Measurements from ENCODE around the gene TTC12. TPM values are rescaled to one million over a fixed set of nuclear protein-coding genes. Genes with fewer than 3 reads are reported as not detected.

TTC12 gene
- polyA plus RNA-seq, 1 donor from 2014 or later = 9.8 TPM

DNA sequence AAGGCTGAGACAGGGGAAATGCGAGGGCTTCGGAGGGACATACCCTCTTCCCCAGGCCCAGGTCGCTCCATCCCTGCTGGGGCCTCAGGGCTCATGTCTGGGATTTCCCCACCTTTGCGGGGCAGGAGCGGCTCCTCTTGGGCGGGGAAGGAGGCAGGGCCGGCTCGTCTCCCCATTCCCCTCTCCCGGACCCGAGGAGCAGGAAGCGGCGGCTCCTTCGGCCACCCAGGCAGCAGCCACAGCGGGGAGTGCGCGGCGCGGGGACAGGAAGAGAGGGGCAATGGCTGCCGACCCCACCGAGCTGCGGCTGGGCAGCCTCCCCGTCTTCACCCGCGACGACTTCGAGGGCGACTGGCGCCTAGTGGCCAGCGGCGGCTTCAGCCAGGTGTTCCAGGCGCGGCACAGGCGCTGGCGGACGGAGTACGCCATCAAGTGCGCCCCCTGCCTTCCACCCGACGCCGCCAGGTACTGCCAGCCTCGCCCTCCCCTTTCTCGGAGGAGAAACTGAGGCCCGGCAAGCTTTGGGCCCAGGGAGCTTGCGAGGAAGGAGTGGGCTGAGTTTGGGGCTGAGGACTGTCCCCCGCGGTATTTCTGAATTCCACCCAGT lies 73.3 kb downstream of the TTC12 start, which contains the start of gene ANKK1:
ANKK1 (plus strand) TSS at position 175 of the 607 bp plus-strand sequence; CDS start at position 281, 106 bp downstream.
- peaks cover 3% of the 10 kb centered on the region for H3K36me3 Mint-ChIP-seq
- H3K9me3 Mint-ChIP-seq = no peaks in the 10 kb centered on the region
- H3K4me3 Mint-ChIP-seq = no peak within 1 kb of the TSS
- H3K4me1 Mint-ChIP-seq = peaks cover 0 to 1% (median 0%) of the 10 kb centered on the region in 3 donors
- H3K27me3 Mint-ChIP-seq = peaks cover 9% of the 10 kb centered on the region
- H3K27ac Mint-ChIP-seq = no peak within 1 kb of the TSS

DNA sequence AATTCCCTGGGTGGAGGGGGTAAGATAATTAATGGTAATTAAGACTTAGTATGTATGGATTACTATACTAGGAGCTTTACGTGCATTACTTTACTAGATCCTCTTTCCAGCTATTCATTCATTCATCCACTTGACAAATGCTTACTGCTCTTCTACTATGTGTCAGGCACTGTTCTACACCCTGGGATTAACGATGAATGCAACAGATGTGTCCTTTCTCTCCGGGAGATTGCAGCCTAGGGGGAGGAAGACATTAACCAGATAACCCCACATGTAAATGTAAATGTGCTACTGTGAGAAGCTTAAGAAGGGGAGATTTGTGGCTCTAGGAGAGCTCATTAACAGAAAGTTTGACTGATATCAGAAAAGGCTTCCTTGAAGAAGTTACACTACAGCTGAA lies 74.9 kb downstream of the TTC12 start:
- no peaks in the 10 kb centered on the region for H3K9me3 Mint-ChIP-seq
- no peak overlapping the region for H3K4me3 Mint-ChIP-seq
- H3K36me3 Mint-ChIP-seq = no peaks in the 10 kb centered on the region
- no peak overlapping the region for H3K27ac Mint-ChIP-seq
- H3K4me1 Mint-ChIP-seq = peaks cover 0 to 2% (median 0%) of the 10 kb centered on the region in 3 donors
- peaks cover 12% of the 10 kb centered on the region for H3K27me3 Mint-ChIP-seq

DNA sequence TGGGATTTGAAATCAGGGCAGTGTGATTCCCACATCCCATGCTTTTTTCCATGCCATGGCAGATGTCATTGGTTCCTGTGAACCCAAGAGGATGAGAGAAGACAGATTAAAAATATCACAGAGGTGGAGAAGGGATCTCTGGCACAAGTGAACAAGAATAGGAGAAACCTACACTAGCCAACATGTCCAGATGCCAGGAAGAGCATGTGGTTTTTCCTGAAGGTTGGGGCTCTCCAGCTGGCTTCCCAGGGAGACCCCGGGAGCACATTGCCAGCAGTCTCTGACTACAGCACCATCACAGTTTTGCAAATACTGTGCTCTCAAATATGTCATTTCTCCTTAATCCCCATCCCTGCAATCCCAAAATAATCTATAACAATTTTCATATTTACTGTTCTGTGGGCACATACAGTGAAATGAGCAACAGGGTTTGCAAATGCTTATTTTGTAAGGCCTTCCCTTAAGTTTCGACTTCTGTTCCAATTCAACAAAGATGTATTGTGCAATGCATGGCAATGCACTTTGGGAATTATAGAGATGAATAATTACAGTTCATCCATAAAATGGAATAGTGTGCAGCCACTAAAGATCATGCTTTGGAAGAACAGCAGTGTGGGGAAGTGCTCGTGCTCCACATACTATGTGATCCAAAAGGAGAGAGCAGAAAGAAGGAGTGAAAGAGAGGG lies 78.0 kb downstream of the TTC12 start:
- no peak overlapping the region for H3K27ac Mint-ChIP-seq
- peaks cover 3% of the 10 kb centered on the region for H3K36me3 Mint-ChIP-seq
- H3K27me3 Mint-ChIP-seq = peaks cover 5% of the 10 kb centered on the region
- H3K4me1 Mint-ChIP-seq = peaks cover 0 to 2% (median 0%) of the 10 kb centered on the region in 3 donors
- no peaks in the 10 kb centered on the region for H3K9me3 Mint-ChIP-seq
- H3K4me3 Mint-ChIP-seq = no peak overlapping the region

DNA sequence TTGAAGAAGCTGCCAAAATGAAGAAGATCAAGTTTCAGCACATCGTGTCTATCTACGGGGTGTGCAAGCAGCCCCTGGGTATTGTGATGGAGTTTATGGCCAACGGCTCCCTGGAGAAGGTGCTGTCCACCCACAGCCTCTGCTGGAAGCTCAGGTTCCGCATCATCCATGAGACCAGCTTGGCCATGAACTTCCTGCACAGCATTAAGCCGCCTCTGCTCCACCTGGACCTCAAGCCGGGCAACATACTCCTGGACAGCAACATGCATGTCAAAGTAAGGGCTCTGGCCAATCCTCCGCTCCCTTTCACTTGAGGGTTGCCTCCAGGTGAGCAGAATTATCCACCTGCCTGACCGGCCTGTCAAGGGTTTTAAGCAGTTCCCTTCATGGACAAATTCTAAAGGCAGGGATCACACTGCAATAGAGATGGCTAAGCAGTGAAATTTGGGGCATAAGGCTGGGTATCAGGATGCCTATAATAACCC lies 79.2 kb downstream of the TTC12 start:
- Mint-ChIP-seq H3K4me3 (no peak overlapping the region), H3K36me3 (peaks cover 5% of the 10 kb centered on the region), H3K27ac (no peak overlapping the region), H3K4me1 (peaks cover 0 to 2% (median 0%) of the 10 kb centered on the region in 3 donors), H3K9me3 (no peaks in the 10 kb centered on the region), H3K27me3 (peaks cover 4% of the 10 kb centered on the region)

DNA sequence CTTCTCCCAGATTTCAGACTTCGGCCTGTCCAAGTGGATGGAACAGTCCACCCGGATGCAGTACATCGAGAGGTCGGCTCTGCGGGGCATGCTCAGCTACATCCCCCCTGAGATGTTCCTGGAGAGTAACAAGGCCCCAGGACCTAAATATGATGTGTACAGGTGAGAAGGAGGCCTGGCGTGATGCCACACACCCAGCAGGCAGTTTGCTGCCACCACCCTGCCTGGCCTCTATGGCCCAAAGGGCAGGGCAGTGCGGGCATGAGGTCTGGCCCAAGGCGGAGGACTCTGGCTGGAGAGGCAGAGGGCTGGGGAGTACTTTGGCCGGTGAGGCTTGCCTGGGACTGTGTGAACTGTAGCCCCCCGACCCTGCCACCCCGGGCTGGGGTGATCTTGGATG lies 80.5 kb downstream of the TTC12 start:
- peak overlapping the region in 1 of 3 donors; percentile 76 for H3K27ac Mint-ChIP-seq
- H3K4me1 Mint-ChIP-seq = peaks cover 0 to 2% (median 0%) of the 10 kb centered on the region in 3 donors
- peaks cover 5% of the 10 kb centered on the region for H3K36me3 Mint-ChIP-seq
- H3K4me3 Mint-ChIP-seq = no peak overlapping the region
- H3K9me3 Mint-ChIP-seq = no peaks in the 10 kb centered on the region
- H3K27me3 Mint-ChIP-seq = peaks cover 4% of the 10 kb centered on the region

DNA sequence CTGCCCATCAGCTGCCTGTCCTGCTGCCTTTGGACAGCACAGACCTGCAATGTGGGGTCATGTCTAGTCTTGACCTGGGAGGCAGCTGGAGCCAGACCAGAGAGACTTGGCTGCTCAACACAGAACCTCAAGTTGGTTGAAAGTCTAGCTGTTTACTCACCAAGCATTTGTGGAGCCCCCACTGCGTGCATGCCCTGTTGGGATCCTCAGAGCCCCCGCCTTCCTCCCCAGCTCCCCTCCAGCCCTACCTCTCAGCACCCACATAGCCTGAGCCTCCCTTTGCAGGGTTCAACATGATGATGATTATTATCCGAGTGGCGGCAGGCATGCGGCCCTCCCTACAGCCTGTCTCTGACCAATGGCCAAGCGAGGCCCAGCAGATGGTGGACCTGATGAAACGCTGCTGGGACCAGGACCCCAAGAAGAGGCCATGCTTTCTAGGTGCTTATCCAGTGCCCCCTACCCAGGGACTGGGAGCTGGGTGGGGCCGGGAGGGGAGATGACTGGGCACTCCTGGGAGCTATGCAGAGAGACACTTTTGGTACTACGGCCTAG lies 81.5 kb downstream of the TTC12 start:
- Mint-ChIP-seq H3K9me3 (peaks cover 0 to 1% (median 0%) of the 10 kb centered on the region in 3 donors), H3K36me3 (peaks cover 5% of the 10 kb centered on the region), H3K27me3 (peaks cover 4% of the 10 kb centered on the region), H3K4me3 (no peak overlapping the region), H3K4me1 (peaks cover 0 to 2% (median 0%) of the 10 kb centered on the region in 3 donors), H3K27ac (peak overlapping the region in 1 of 3 donors; percentile 76)

DNA sequence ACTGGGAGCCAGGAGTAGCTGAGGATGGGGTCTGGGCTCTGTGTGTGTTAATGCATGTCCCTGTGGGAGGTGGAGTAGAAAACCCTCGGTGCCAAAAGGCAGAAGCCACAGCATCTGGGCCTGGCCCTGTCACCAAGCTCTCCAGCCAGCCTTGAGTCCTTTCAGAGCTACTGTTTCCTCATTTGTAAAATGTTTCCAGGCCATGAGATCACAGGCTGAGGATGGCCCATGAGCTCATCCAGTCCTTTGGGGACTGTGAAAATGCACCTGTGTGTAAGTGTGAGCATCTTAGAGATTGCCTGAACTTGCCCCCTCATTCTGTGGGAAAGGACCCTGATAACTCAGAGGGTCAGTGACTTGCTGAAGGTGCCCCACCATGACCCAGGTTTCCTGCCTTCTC lies 82.3 kb downstream of the TTC12 start:
- Mint-ChIP-seq H3K27me3 (peaks cover 4% of the 10 kb centered on the region), H3K4me3 (no peak overlapping the region), H3K27ac (peak overlapping the region in 1 of 3 donors; percentile 57), H3K4me1 (peaks cover 0 to 2% (median 0%) of the 10 kb centered on the region in 3 donors), H3K9me3 (peaks cover 0 to 1% (median 0%) of the 10 kb centered on the region in 3 donors), H3K36me3 (peaks cover 5% of the 10 kb centered on the region)

DNA sequence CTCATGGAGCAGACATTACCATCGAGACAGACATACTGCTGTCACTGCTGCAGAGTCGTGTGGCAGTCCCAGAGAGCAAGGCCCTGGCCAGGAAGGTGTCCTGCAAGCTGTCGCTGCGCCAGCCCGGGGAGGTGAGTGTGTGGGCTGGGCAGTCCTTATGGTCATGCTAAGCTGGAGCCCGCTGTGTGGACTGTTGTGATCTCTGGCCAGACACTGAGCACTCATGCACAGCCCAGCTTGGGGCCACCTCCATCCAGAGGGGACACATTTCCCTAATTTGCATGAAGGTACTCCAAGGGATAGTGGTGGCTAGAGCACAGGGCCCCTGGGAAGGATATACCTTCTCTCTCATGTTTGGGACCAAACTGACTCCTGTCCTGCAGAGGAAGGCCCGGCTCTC lies 82.8 kb downstream of the TTC12 start:
- peaks cover 0 to 1% (median 0%) of the 10 kb centered on the region in 3 donors for H3K9me3 Mint-ChIP-seq
- H3K4me3 Mint-ChIP-seq = no peak overlapping the region
- peaks cover 0 to 2% (median 0%) of the 10 kb centered on the region in 3 donors for H3K4me1 Mint-ChIP-seq
- H3K36me3 Mint-ChIP-seq = peaks cover 5% of the 10 kb centered on the region
- H3K27ac Mint-ChIP-seq = peak overlapping the region in 1 of 3 donors; percentile 57
- peaks cover 4% of the 10 kb centered on the region for H3K27me3 Mint-ChIP-seq

DNA sequence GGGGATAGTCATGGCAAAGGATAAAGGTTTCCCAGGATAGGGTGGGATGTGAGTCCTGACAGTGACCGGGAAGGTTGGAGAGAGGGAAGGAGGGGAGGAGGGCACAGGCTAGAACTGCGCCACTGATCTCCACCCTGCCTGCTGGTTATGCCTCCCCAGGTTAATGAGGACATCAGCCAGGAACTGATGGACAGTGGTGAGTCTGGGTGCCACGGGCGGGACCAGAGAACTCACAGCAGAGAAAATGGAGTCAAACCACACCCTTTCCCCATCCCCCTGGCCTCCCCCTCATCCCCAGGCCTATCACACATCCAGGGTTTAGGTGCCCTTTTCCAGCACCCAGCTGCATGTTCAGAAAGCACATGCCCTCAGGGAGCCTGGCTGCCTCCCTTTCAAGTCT lies 83.4 kb downstream of the TTC12 start:
- H3K27ac Mint-ChIP-seq = no peak overlapping the region
- peaks cover 4% of the 10 kb centered on the region for H3K27me3 Mint-ChIP-seq
- H3K36me3 Mint-ChIP-seq = peaks cover 5% of the 10 kb centered on the region
- H3K4me3 Mint-ChIP-seq = no peak overlapping the region
- no peaks in the 10 kb centered on the region for H3K4me1 Mint-ChIP-seq
- H3K9me3 Mint-ChIP-seq = peaks cover 0 to 1% (median 0%) of the 10 kb centered on the region in 3 donors

DNA sequence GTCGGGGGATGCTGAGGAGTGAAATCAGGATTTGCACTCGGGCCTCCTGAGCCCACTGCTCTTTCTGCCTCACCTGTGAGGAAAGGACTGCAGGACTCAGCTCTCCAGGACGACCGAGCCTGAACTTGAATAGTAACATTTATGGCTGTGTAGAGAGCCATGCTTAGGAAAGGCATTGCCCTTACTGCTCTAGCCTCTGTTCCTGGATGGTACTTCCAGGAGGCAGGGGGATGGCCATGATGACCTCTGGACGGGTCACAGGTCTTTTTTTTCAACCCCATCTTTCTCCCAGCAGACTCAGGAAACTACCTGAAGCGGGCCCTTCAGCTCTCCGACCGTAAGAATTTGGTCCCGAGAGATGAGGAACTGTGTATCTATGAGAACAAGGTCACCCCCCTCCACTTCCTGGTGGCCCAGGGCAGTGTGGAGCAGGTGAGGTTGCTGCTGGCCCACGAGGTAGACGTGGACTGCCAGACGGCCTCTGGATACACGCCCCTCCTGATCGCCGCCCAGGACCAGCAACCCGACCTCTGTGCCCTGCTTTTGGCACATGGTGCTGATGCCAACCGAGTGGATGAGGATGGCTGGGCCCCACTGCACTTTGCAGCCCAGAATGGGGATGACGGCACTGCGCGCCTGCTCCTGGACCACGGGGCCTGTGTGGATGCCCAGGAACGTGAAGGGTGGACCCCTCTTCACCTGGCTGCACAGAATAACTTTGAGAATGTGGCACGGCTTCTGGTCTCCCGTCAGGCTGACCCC lies 84.5 kb downstream of the TTC12 start:
- Mint-ChIP-seq H3K27me3 (peaks cover 4% of the 10 kb centered on the region), H3K36me3 (peaks cover 5% of the 10 kb centered on the region), H3K4me1 (no peaks in the 10 kb centered on the region), H3K9me3 (peaks cover 0 to 1% (median 0%) of the 10 kb centered on the region in 3 donors), H3K4me3 (no peak overlapping the region), H3K27ac (no peak overlapping the region)

DNA sequence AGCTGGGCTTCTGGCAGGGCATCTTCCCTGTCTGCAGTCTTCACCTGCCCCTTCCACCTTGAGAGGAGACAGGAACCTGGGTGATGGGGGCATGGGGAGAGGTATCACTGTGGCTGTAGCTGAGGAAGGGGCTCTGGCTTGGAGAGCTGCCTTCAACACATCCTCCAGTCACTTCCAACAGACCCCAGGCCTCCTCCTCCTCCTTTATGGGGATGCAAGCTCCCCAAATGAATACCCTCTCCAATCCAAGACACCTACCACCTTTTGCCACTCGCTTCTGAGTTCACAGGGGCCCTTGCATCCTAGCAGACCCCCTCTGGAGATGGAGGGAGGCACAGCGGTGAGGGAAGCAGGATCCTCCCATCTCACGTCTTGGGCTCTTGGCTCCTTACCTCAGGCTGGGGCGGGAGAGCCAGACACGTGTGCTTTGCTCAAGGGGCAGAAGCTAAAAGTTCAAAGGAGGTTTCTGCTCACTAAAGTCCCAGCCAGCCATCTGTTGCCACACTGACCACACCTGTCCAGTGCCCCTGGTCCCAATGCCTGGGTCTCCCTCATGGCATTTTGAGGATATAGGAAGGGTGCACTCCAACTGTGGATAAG lies 86.3 kb downstream of the TTC12 start:
- H3K27me3 Mint-ChIP-seq = no peaks in the 10 kb centered on the region
- H3K27ac Mint-ChIP-seq = no peak overlapping the region
- no peaks in the 10 kb centered on the region for H3K4me1 Mint-ChIP-seq
- peaks cover 5% of the 10 kb centered on the region for H3K36me3 Mint-ChIP-seq
- no peak overlapping the region for H3K4me3 Mint-ChIP-seq
- peaks cover 0 to 1% (median 0%) of the 10 kb centered on the region in 3 donors for H3K9me3 Mint-ChIP-seq

DNA sequence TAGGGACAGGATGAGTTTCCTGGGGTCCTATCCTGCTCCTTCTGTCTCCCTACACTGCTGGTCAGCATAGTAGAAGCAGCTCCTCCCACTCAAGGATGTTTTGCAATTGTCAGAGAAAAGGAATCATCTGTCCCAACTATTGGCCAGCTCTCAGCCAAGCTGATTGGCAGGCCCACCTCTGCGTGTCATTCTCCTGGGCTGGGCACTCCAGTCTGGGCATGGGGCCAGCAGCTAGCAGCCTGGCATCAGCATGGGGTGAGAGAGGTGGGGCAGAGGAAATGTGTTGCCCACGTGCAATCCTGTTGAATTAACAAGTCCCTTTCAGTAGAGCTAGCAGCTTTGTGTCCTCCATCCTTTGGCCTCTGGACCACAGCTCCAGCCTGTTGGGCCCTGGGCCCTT lies 87.3 kb downstream of the TTC12 start:
- Mint-ChIP-seq H3K9me3 (peaks cover 0 to 1% (median 0%) of the 10 kb centered on the region in 3 donors), H3K36me3 (peaks cover 5% of the 10 kb centered on the region), H3K27me3 (no peaks in the 10 kb centered on the region), H3K27ac (no peak overlapping the region), H3K4me3 (no peak overlapping the region), H3K4me1 (no peaks in the 10 kb centered on the region)

DNA sequence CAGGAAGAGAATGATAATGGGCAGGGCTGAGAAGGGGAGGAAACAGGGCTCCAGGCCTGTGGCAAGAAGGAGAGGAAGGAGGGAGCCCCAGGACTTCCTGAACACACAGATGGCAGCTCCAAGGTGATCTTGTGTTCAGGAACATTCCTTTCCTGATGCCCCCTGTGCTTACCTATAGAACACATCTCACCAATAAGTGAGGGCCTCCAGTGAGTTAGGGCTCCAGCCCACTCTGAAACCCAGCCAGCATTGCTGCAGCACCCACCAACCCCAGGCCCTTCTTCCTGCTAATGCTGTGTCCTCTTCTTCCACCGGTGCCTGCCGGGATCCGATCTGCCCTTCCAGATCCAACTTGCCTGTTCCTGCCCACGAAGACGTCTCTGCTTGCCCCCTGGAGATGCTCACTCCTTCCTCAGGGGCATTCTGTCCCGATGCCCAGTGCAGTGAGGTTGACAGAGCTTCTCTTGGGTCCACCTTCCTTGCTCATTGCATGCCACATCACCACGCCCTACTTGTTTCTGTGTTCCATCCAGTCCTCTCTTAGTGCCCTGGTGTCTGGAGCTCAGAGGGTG lies 90.6 kb downstream of the TTC12 start:
- Mint-ChIP-seq H3K27me3 (peaks cover 1% of the 10 kb centered on the region), H3K4me1 (peaks cover 0 to 2% (median 0%) of the 10 kb centered on the region in 3 donors), H3K27ac (no peak overlapping the region), H3K4me3 (no peak overlapping the region), H3K9me3 (peaks cover 0 to 1% (median 0%) of the 10 kb centered on the region in 3 donors), H3K36me3 (no peaks in the 10 kb centered on the region)

All from IgD-negative memory B cell (primary cell).